Activated naive CD8-positive, alpha-beta T cell (primary cell): ENCODE data around the gene SLC23A2.
"Not testable (repeated sequence)": the region's sequence is repeated elsewhere in the genome, so short reads cannot be mapped to it uniquely, and the experiment has no call there.

Source experiments
- H3K27ac Mint-ChIP-seq: one replicate; pipeline ENCODE4 v1.8.0; 2021; ENCODE audit warnings: mixed read lengths
- H3K27me3 Mint-ChIP-seq: one replicate; pipeline ENCODE4 v1.8.0; 2021; ENCODE audit warnings: mixed read lengths
- H3K36me3 Mint-ChIP-seq: one replicate; pipeline ENCODE4 v1.8.0; 2021; ENCODE audit warnings: mixed read lengths
- H3K4me1 Mint-ChIP-seq: one replicate; pipeline ENCODE4 v1.8.0; 2021; ENCODE audit warnings: low read depth, mixed read lengths
- H3K4me3 Mint-ChIP-seq: one replicate; pipeline ENCODE4 v1.8.0; 2021; ENCODE audit warnings: mild to moderate bottlenecking, mixed read lengths
- H3K9me3 Mint-ChIP-seq: one replicate; pipeline ENCODE4 v1.8.0; 2021; ENCODE audit warnings: low read depth, mixed read lengths

Gene SLC23A2

GRCh38 chr20:4855555-4855954 lies 145.8 kb downstream of the SLC23A2 start:
- Mint-ChIP-seq H3K4me1 (no peaks in the 10 kb centered on the region), H3K4me3 (no peak overlapping the region), H3K27ac (no peak overlapping the region), H3K36me3 (peaks cover 9% of the 10 kb centered on the region), H3K27me3 (no peaks in the 10 kb centered on the region), H3K9me3 (no peaks in the 10 kb centered on the region)

- no peaks in the 10 kb centered on the region for H3K9me3 Mint-ChIP-seq
- no peaks in the 10 kb centered on the region for H3K27me3 Mint-ChIP-seq
- H3K36me3 Mint-ChIP-seq: peaks cover 6% of the 10 kb centered on the region
- no peak overlapping the region for H3K27ac Mint-ChIP-seq
- no peak overlapping the region for H3K4me3 Mint-ChIP-seq
- H3K4me1 Mint-ChIP-seq: no peaks in the 10 kb centered on the region
These were observed 146.2 kb downstream of the SLC23A2 start for GRCh38 chr20:4855097-4855496.

- Mint-ChIP-seq H3K4me3 (no peak overlapping the region), H3K27ac (no peak overlapping the region), H3K27me3 (no peaks in the 10 kb centered on the region), H3K36me3 (peaks cover 6% of the 10 kb centered on the region), H3K9me3 (no peaks in the 10 kb centered on the region), H3K4me1 (peaks cover 1% of the 10 kb centered on the region)
These were observed 146.8 kb downstream of the SLC23A2 start for GRCh38 chr20:4854561-4854901.

- Mint-ChIP-seq H3K27me3 (no peaks in the 10 kb centered on the region), H3K4me3 (no peak overlapping the region), H3K4me1 (peaks cover 1% of the 10 kb centered on the region), H3K27ac (peak overlapping the region; percentile 29), H3K36me3 (peaks cover 6% of the 10 kb centered on the region), H3K9me3 (no peaks in the 10 kb centered on the region)
These were observed 147.4 kb downstream of the SLC23A2 start for GRCh38 chr20:4853757-4854560.

- no peaks in the 10 kb centered on the region for H3K9me3 Mint-ChIP-seq
- peaks cover 1% of the 10 kb centered on the region for H3K4me1 Mint-ChIP-seq
- no peak overlapping the region for H3K27ac Mint-ChIP-seq
- no peaks in the 10 kb centered on the region for H3K27me3 Mint-ChIP-seq
- no peak overlapping the region for H3K4me3 Mint-ChIP-seq
- peaks cover 3% of the 10 kb centered on the region for H3K36me3 Mint-ChIP-seq
These were observed 148.3 kb downstream of the SLC23A2 start for GRCh38 chr20:4853004-4853403.

GRCh38 chr20:4850960-4851359 lies 150.3 kb downstream of the SLC23A2 start:
- Mint-ChIP-seq H3K27me3 (no peaks in the 10 kb centered on the region), H3K9me3 (no peaks in the 10 kb centered on the region), H3K4me1 (peaks cover 1% of the 10 kb centered on the region), H3K27ac (no peak overlapping the region), H3K4me3 (no peak overlapping the region), H3K36me3 (no peaks in the 10 kb centered on the region)

- H3K27me3 Mint-ChIP-seq, H3K4me1 Mint-ChIP-seq, H3K9me3 Mint-ChIP-seq, H3K36me3 Mint-ChIP-seq, H3K4me3 Mint-ChIP-seq, H3K27ac Mint-ChIP-seq: not testable (repeated sequence)
These were observed 152.5 kb downstream of the SLC23A2 start for GRCh38 chr20:4848829-4849228.

- Mint-ChIP-seq H3K4me3 (no peak overlapping the region), H3K27me3 (no peaks in the 10 kb centered on the region), H3K36me3 (no peaks in the 10 kb centered on the region), H3K4me1 (peaks cover 6% of the 10 kb centered on the region), H3K9me3 (no peaks in the 10 kb centered on the region), H3K27ac (no peak overlapping the region)
These were observed 153.3 kb downstream of the SLC23A2 start for GRCh38 chr20:4848041-4848440.

- no peaks in the 10 kb centered on the region for H3K27me3 Mint-ChIP-seq
- no peak overlapping the region for H3K27ac Mint-ChIP-seq
- H3K4me3 Mint-ChIP-seq: no peak overlapping the region
- H3K36me3 Mint-ChIP-seq: no peaks in the 10 kb centered on the region
- peaks cover 6% of the 10 kb centered on the region for H3K4me1 Mint-ChIP-seq
- H3K9me3 Mint-ChIP-seq: no peaks in the 10 kb centered on the region
These were observed 154.5 kb downstream of the SLC23A2 start for GRCh38 chr20:4846821-4847220.

- Mint-ChIP-seq H3K27ac (peak overlapping the region; percentile 16), H3K27me3 (no peaks in the 10 kb centered on the region), H3K4me3 (no peak overlapping the region), H3K36me3 (no peaks in the 10 kb centered on the region), H3K4me1 (peaks cover 6% of the 10 kb centered on the region), H3K9me3 (no peaks in the 10 kb centered on the region)
These were observed 156.4 kb downstream of the SLC23A2 start for GRCh38 chr20:4844751-4845465.

GRCh38 chr20:4844325-4844724 lies 157.0 kb downstream of the SLC23A2 start:
- Mint-ChIP-seq H3K36me3 (no peaks in the 10 kb centered on the region), H3K27ac (peak overlapping the region; percentile 16), H3K4me3 (no peak overlapping the region), H3K27me3 (no peaks in the 10 kb centered on the region), H3K4me1 (peaks cover 4% of the 10 kb centered on the region), H3K9me3 (no peaks in the 10 kb centered on the region)

GRCh38 chr20:4840801-4841200 lies 160.5 kb downstream of the SLC23A2 start:
- Mint-ChIP-seq H3K27me3 (no peaks in the 10 kb centered on the region), H3K36me3 (no peaks in the 10 kb centered on the region), H3K4me3 (no peak overlapping the region), H3K9me3 (no peaks in the 10 kb centered on the region), H3K4me1 (peaks cover 4% of the 10 kb centered on the region), H3K27ac (no peak overlapping the region)

GRCh38 chr20:4838526-4838925 lies 162.8 kb downstream of the SLC23A2 start:
- Mint-ChIP-seq H3K36me3 (no peaks in the 10 kb centered on the region), H3K4me1 (no peaks in the 10 kb centered on the region), H3K9me3 (no peaks in the 10 kb centered on the region), H3K27me3 (no peaks in the 10 kb centered on the region), H3K4me3 (no peak overlapping the region), H3K27ac (no peak overlapping the region)

GRCh38 chr20:4837760-4838159 lies 163.6 kb downstream of the SLC23A2 start:
- H3K9me3 Mint-ChIP-seq: peaks cover 2% of the 10 kb centered on the region
- no peaks in the 10 kb centered on the region for H3K27me3 Mint-ChIP-seq
- no peak overlapping the region for H3K27ac Mint-ChIP-seq
- H3K4me1 Mint-ChIP-seq: no peaks in the 10 kb centered on the region
- H3K36me3 Mint-ChIP-seq: peaks cover 1% of the 10 kb centered on the region
- H3K4me3 Mint-ChIP-seq: no peak overlapping the region

- Mint-ChIP-seq H3K4me3 (no peak overlapping the region), H3K36me3 (peaks cover 2% of the 10 kb centered on the region), H3K9me3 (peaks cover 4% of the 10 kb centered on the region), H3K27ac (no peak overlapping the region), H3K27me3 (no peaks in the 10 kb centered on the region), H3K4me1 (no peaks in the 10 kb centered on the region)
These were observed 164.4 kb downstream of the SLC23A2 start for GRCh38 chr20:4836935-4837334.

GRCh38 chr20:4836473-4836872 lies 164.8 kb downstream of the SLC23A2 start:
- Mint-ChIP-seq H3K4me3 (no peak overlapping the region), H3K27me3 (no peaks in the 10 kb centered on the region), H3K9me3 (peaks cover 4% of the 10 kb centered on the region), H3K4me1 (no peaks in the 10 kb centered on the region), H3K36me3 (peaks cover 5% of the 10 kb centered on the region), H3K27ac (no peak overlapping the region)
